H1 (cell line): Measurements from ENCODE around the gene RCBTB1. TPM values are rescaled to one million over a fixed set of nuclear protein-coding genes. Genes with fewer than 3 reads are reported as not detected.

ENCODE experiments used
- CTCF ChIA-PET: fragments of 300-600 bp; sonication (Branson Sonifier 250); formaldehyde crosslinking; loops from one replicate; lab custom pipeline; 2021; ENCODE audit not compliant: partially characterized antibody; lab: Charles Lee
- POLR2A ChIA-PET: fragments of 300-600 bp; sonication (Branson Sonifier 250); formaldehyde crosslinking; loops from one replicate; lab custom pipeline; 2021; ENCODE audit warnings: inconsistent platforms; ENCODE audit not compliant: partially characterized antibody; lab: Charles Lee
- DNase-seq, 2 experiments: peaks; one replicate each; pipeline versions ENCODE4 v3.0.0 to v3.0.0-alpha.2; 2010 to 2022; ENCODE audit warnings: low spot score in 2 of 2, low read depth in 1 of 2, mixed read lengths in 1 of 2
- FAIRE-seq: peaks from 2 replicates; lab custom pipeline; 2011; peaks lifted over from hg19 to GRCh38; lab: Jason Lieb, UNC
- H2AFZ ChIP-seq: 2 replicates; pipeline ENCODE4 v1.8.1; 2012; ENCODE audit warnings: low read length, inconsistent platforms
- H2AK5ac ChIP-seq: 2 replicates; pipeline ENCODE4 v1.6.1; 2013; ENCODE audit warnings: low read depth, low read length
- H2BK120ac ChIP-seq: replicated peaks from 2 replicates; pipeline ENCODE3; 2013; ENCODE audit warnings: low read depth, low read length, inconsistent platforms
- H2BK12ac ChIP-seq: 2 replicates; pipeline ENCODE4 v1.6.1; 2013; ENCODE audit warnings: low read depth, low read length
- H2BK15ac ChIP-seq: 2 replicates; pipeline ENCODE4 v1.6.1; 2013; ENCODE audit warnings: low read length
- H2BK20ac ChIP-seq: 2 replicates; pipeline ENCODE4 v1.6.1; 2013; ENCODE audit warnings: low read length
- H2BK5ac ChIP-seq: 2 replicates; pipeline ENCODE4 v1.6.1; 2013; ENCODE audit warnings: low read depth, low read length
- H3K14ac ChIP-seq: 2 replicates; pipeline ENCODE4 v1.6.1; 2013; ENCODE audit warnings: inconsistent platforms; ENCODE audit not compliant: insufficient read length
- H3K18ac ChIP-seq: 2 replicates; pipeline ENCODE4 v1.6.1; 2013; ENCODE audit warnings: low read length; ENCODE audit errors: extremely low read depth
- H3K23ac ChIP-seq: 2 replicates; pipeline ENCODE4 v1.6.1; 2013; ENCODE audit warnings: inconsistent platforms; ENCODE audit not compliant: insufficient read length
- H3K23me2 ChIP-seq: 2 replicates; pipeline ENCODE4 v1.6.1; 2013; ENCODE audit warnings: low read depth, low read length
- H3K27ac ChIP-seq: 2 replicates; pipeline ENCODE4 v1.6.1; 2011; ENCODE audit warnings: low read depth, low read length, inconsistent platforms
- H3K27me3 ChIP-seq, 4 experiments: replicated peaks in 1 of 4; 1 replicate in 1 of 4; 2 replicates in 3 of 4; pipeline versions ENCODE4 v1.6.1 to v1.8.1; 2011 to 2013; ENCODE audit warnings: low read length in 3 of 4, mild to moderate bottlenecking in 3 of 4, inconsistent platforms in 2 of 4, mixed read lengths in 2 of 4, moderate library complexity in 1 of 4; ENCODE audit not compliant: control insufficient read depth in 3 of 4, insufficient read depth in 3 of 4; ENCODE audit errors: extremely low read depth in 1 of 4
- H3K36me3 ChIP-seq, 4 experiments: 2 replicates each; pipeline versions ENCODE4 v1.6.1 to v1.8.1; 2011 to 2013; ENCODE audit warnings: mild to moderate bottlenecking in 4 of 4, low read length in 3 of 4, moderate library complexity in 2 of 4, control low read depth in 1 of 4, inconsistent platforms in 1 of 4; ENCODE audit not compliant: insufficient read depth in 4 of 4, control insufficient read depth in 2 of 4
- H3K4ac ChIP-seq: replicated peaks from 2 replicates; pipeline ENCODE3; 2013; ENCODE audit warnings: low read length, low read depth, mixed read lengths, inconsistent platforms; ENCODE audit not compliant: insufficient read length
- H3K4me1 ChIP-seq, 4 experiments: replicated peaks in 1 of 4; 1 replicate in 1 of 4; 2 replicates in 3 of 4; pipeline versions ENCODE4 v1.6.1 to v1.8.1; 2011 to 2013; ENCODE audit warnings: low read length in 3 of 4, inconsistent platforms in 2 of 4, mixed read lengths in 1 of 4; ENCODE audit not compliant: insufficient read depth in 4 of 4, control insufficient read depth in 3 of 4
- H3K4me2 ChIP-seq, 2 experiments: 2 replicates each; pipeline versions ENCODE4 v1.6.1 to v1.8.1; 2011 to 2013; ENCODE audit warnings: low read depth in 2 of 2, low read length in 2 of 2, control low read depth in 1 of 2, inconsistent platforms in 1 of 2, mild to moderate bottlenecking in 1 of 2; ENCODE audit not compliant: insufficient read depth in 1 of 2
- H3K4me3 ChIP-seq, 4 experiments: fragments of 200-600, 300-600 bp in 1 of 4; sonication (generic), shearing (Covaris generic), sonication (Bioruptor Twin) in 1 of 4; 2 replicates each; pipeline versions ENCODE4 v1.5.1 to v1.8.1; 2011 to 2016; ENCODE audit warnings: low read length in 4 of 4, low read depth in 3 of 4, control low read depth in 2 of 4, inconsistent platforms in 2 of 4, mild to moderate bottlenecking in 2 of 4, mixed read lengths in 1 of 4, moderate library complexity in 1 of 4; ENCODE audit not compliant: insufficient read depth in 2 of 4; ENCODE audit errors: extremely low read depth in 1 of 4
- H3K56ac ChIP-seq: replicated peaks from 2 replicates; pipeline ENCODE3; 2013; ENCODE audit warnings: low read depth, mild to moderate bottlenecking, mixed read lengths, low read length, inconsistent platforms; ENCODE audit not compliant: insufficient read length
- H3K79me1 ChIP-seq: 2 replicates; pipeline ENCODE4 v1.6.1; 2013; ENCODE audit warnings: low read depth, low read length, control low read depth
- H3K79me2 ChIP-seq, 2 experiments: 2 replicates each; pipeline versions ENCODE4 v1.6.1 to v1.8.1; 2012 to 2013; ENCODE audit warnings: low read length in 2 of 2, mild to moderate bottlenecking in 2 of 2, inconsistent platforms in 1 of 2; ENCODE audit not compliant: insufficient read depth in 2 of 2, control insufficient read depth in 1 of 2
- H3K9ac ChIP-seq, 4 experiments: replicated peaks in 1 of 4; 1 replicate in 1 of 4; 2 replicates in 3 of 4; pipeline versions ENCODE4 v1.6.1 to v1.8.1; 2011 to 2013; ENCODE audit warnings: low read depth in 3 of 4, low read length in 3 of 4, control low read depth in 2 of 4, mild to moderate bottlenecking in 2 of 4, moderate library complexity in 2 of 4, inconsistent platforms in 1 of 4; ENCODE audit errors: extremely low read depth in 1 of 4
- H3K9me3 ChIP-seq, 2 experiments: 2 replicates each; pipeline versions ENCODE4 v1.6.1 to v1.8.1; 2012 to 2013; ENCODE audit warnings: mild to moderate bottlenecking in 2 of 2, moderate library complexity in 2 of 2, control low read depth in 1 of 2, inconsistent platforms in 1 of 2, low read depth in 1 of 2, low read length in 1 of 2, mixed read lengths in 1 of 2; ENCODE audit not compliant: insufficient read depth in 2 of 2
- H4K20me1 ChIP-seq, 2 experiments: replicated peaks in 1 of 2; 2 replicates each; pipeline versions ENCODE3 to v1.8.1; 2011 to 2013; ENCODE audit warnings: inconsistent platforms in 2 of 2, low read length in 2 of 2, mild to moderate bottlenecking in 1 of 2; ENCODE audit not compliant: insufficient read depth in 2 of 2, control insufficient read depth in 1 of 2
- H4K5ac ChIP-seq: 2 replicates; pipeline ENCODE4 v1.6.1; 2013; ENCODE audit warnings: low read length, low read depth, mixed read lengths, inconsistent platforms; ENCODE audit not compliant: insufficient read length
- H4K8ac ChIP-seq: 2 replicates; pipeline ENCODE4 v1.8.0; 2013; ENCODE audit warnings: mild to moderate bottlenecking, moderate library complexity, low read length, inconsistent platforms; ENCODE audit not compliant: insufficient read depth; ENCODE audit errors: extremely low read depth
- H4K91ac ChIP-seq: replicated peaks from 2 replicates; pipeline ENCODE3; 2013; ENCODE audit warnings: low read length, mixed read lengths, inconsistent platforms; ENCODE audit not compliant: insufficient read length
- BRCA1 ChIP-seq: IDR thresholded peaks from 2 replicates; pipeline ENCODE4 v1.6.1; 2012; ENCODE audit warnings: low read depth, low read length, improper control_type of control experiment
- CEBPB ChIP-seq: IDR thresholded peaks from 2 replicates; pipeline ENCODE4 v1.6.1; 2012; ENCODE audit warnings: low read depth, low read length
- RAD21 ChIP-seq, 2 experiments: IDR thresholded peaks in 1 of 2; conservative IDR thresholded peaks in 1 of 2; 2 replicates each; pipeline ENCODE4 v1.6.1; 2011; ENCODE audit warnings: low read depth in 2 of 2, low read length in 2 of 2, improper control_type of control experiment in 1 of 2, inconsistent platforms in 1 of 2, mild to moderate bottlenecking in 1 of 2, moderate library complexity in 1 of 2
- WGBS, 2 experiments: shearing (Covaris generic) in 1 of 2; methylation state at CpG; one replicate each; pipeline versions ENCODE4 v1.1.6 to v1.1.7; 2013 to 2015; ENCODE audit warnings: low lambda C conversion rate in 2 of 2, mixed read lengths in 2 of 2, inconsistent platforms in 1 of 2, low coverage in 1 of 2, missing lambda C conversion rate in 1 of 2; ENCODE audit not compliant: insufficient replicate concordance in 2 of 2, insufficient coverage in 1 of 2, insufficient read length in 1 of 2; ENCODE audit errors: extremely low coverage in 1 of 2, missing lambda C conversion rate in 1 of 2; 5-methylcytosine and 5-hydroxymethylcytosine counted together
- polyA plus RNA-seq, 7 experiments: library from polyadenylated mRNA; depleted of rRNA in 3 of 7; stranded (reverse) in 5 of 7; unstranded in 2 of 7; fragments of >200 nt in 5 of 7; fragments of 200-250 nt in 2 of 7; gene quantifications; 1 replicate in 5 of 7; 2 replicates in 1 of 7; 4 replicates in 1 of 7; pipeline versions ENCODE4 v1.2.1 to v1.2.3, GENCODE V29; 2011 to 2013; ENCODE audit warnings: missing spikeins in 2 of 7, mixed read lengths in 2 of 7
- total RNA-seq: library from RNA; stranded (reverse); fragmentation: NEBNext Ultra II Directional; extraction: Animal tissue kit (Norgen Biotek cat#: 25700); gene quantifications from 2 replicates; pipeline ENCODE4 v1.2.1, GENCODE V29; 2021

The RCBTB1 gene
- total and polyA plus RNA-seq, 2 of the 8 experiments (the other 6 are each of a cell fraction or from before 2014, with no cell fraction given), result 13.7 to 29.8 TPM

DNA sequence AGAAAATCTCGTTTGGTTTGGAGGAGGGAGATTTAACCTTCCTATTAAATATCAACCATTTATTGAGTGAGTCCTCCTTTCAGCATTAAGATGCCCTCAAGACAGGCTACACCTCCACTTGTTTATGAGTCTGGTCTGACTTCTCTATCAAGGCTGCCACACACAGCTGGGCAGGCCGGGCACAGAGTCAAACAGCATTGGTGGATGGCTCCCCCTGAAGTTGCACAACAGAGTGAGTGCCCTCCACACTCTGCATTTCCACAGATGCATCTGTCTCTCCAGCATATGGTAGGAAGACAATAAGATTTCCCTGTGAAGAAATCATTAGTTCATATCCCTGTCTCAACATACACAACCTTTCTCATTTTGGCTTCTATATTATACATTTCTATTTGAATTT, 58.2 kb downstream of the RCBTB1 start:
- H3K4me2 ChIP-seq, result no peak overlapping the region
- no peaks in the 10 kb centered on the region for H3K4me1 ChIP-seq
- H2AK5ac ChIP-seq, result no peak overlapping the region
- no peaks in the 10 kb centered on the region for H3K79me2 ChIP-seq
- H3K36me3 ChIP-seq, result peaks cover 0 to 3% (median 0%) of the 10 kb centered on the region in 4 experiments; a peak in 2 of 8 replicates
- H3K9me3 ChIP-seq, result no peaks in the 10 kb centered on the region
- no peak overlapping the region for H3K4me3 ChIP-seq
- WGBS, 2 experiments, result 95% methylated on average over 2 of the region's 2 CpGs; no CpG with 5 or more reads in 1 of the 2 experiments
- no peak overlapping the region for H3K9ac ChIP-seq
- no peak overlapping the region for H2BK12ac ChIP-seq
- H2BK20ac ChIP-seq, result no peak overlapping the region
- no peak overlapping the region for H4K8ac ChIP-seq
- DNase-seq, result no peak
- no peaks in the 10 kb centered on the region for H3K27me3 ChIP-seq
- CTCF ChIA-PET, result interaction anchor here (0.8 kb wide), 1 partner anchor 21 kb away, joined by 4 read pairs; no protein-coding TSS in a partner anchor
- no peak overlapping the region for H3K23ac ChIP-seq
- H2AFZ ChIP-seq, result no peak overlapping the region
- no peak overlapping the region for H3K14ac ChIP-seq
- H3K4ac ChIP-seq, result no peak overlapping the region
- no peaks in the 10 kb centered on the region for H3K79me1 ChIP-seq
- H3K27ac ChIP-seq, result no peak overlapping the region
- no peak overlapping the region for H3K56ac ChIP-seq
- no peaks in the 10 kb centered on the region for H3K23me2 ChIP-seq
- POLR2A ChIA-PET, result no interaction called here
- FAIRE-seq, result no peak
- no peak overlapping the region for H4K91ac ChIP-seq
- no peak overlapping the region for H4K5ac ChIP-seq
- H2BK5ac ChIP-seq, result no peak overlapping the region
- TF ChIP-seq BRCA1 (no peak), CEBPB (peak; percentile 29; the same call in 1 of the 2 replicates), RAD21 (IDR thresholded peaks at IDR 0.05 in 1 of 2, conservative IDR thresholded peaks at IDR 0.05 in 1 of 2; ENCODE audit: low read depth in 2 of 2, low read length in 2 of 2) (0 out of 4 replicates have a peak, but pooled peaks of 1 of the 2 experiments have one; percentile 5)
- H2BK120ac ChIP-seq, result no peak overlapping the region
- H2BK15ac ChIP-seq, result no peak overlapping the region
- H4K20me1 ChIP-seq, result no peaks in the 10 kb centered on the region
- no peak overlapping the region for H3K18ac ChIP-seq
